Fibroblast of lung (primary cell): ENCODE results near the gene ZNF774. TPM values are rescaled to one million over a fixed set of nuclear protein-coding genes. Genes with fewer than 3 reads are reported as not detected.
A peak's percentile ranks its signal among the peaks of the same experiment; 100 is the strongest.

Experiments
- DNase-seq, 2 donors: peaks; one replicate each; pipeline versions ENCODE4 v3.0.0 to v3.0.0-alpha.2; 2010; ENCODE audit warnings: low read depth in 2 of 2
- H2AFZ ChIP-seq: 2 replicates; pipeline ENCODE4 v1.5.1; 2012; ENCODE audit warnings: low read length, control low read depth, inconsistent platforms
- H3K27ac ChIP-seq: 2 replicates; pipeline ENCODE4 v1.5.1; 2011; ENCODE audit warnings: low read length, control low read depth; ENCODE audit not compliant: insufficient read depth
- H3K27me3 ChIP-seq: 2 replicates; pipeline ENCODE4 v1.5.1; 2011; ENCODE audit warnings: mild to moderate bottlenecking, low read length; ENCODE audit not compliant: control insufficient read depth, insufficient read depth
- H3K36me3 ChIP-seq: 2 replicates; pipeline ENCODE4 v1.5.1; 2011; ENCODE audit warnings: low read length; ENCODE audit not compliant: control insufficient read depth, insufficient read depth
- H3K4me1 ChIP-seq: 2 replicates; pipeline ENCODE4 v1.5.1; 2011; ENCODE audit warnings: low read length; ENCODE audit not compliant: control insufficient read depth, insufficient read depth; ENCODE audit errors: extremely low read depth
- H3K4me2 ChIP-seq: 2 replicates; pipeline ENCODE4 v1.5.1; 2011; ENCODE audit warnings: low read length, control low read depth; ENCODE audit not compliant: insufficient read depth; ENCODE audit errors: extremely low read depth
- H3K4me3 ChIP-seq, 4 experiments: fragments of 200-600 bp in 1 of 4; sonication (generic) in 1 of 4; replicated peaks in 1 of 4; 2 replicates each; pipeline ENCODE4 v1.5.1; 2011 to 2016; ENCODE audit warnings: low read length in 4 of 4, low read depth in 3 of 4, mild to moderate bottlenecking in 3 of 4, control low read depth in 2 of 4, inconsistent platforms in 1 of 4, mixed read lengths in 1 of 4; ENCODE audit not compliant: insufficient read depth in 1 of 4; ENCODE audit errors: control extremely low read depth in 1 of 4
- H3K79me2 ChIP-seq: 2 replicates; pipeline ENCODE4 v1.5.1; 2012; ENCODE audit warnings: mild to moderate bottlenecking, low read length, inconsistent platforms; ENCODE audit not compliant: control insufficient read depth, insufficient read depth
- H3K9ac ChIP-seq: 2 replicates; pipeline ENCODE4 v1.5.1; 2011; ENCODE audit warnings: mild to moderate bottlenecking, low read length, control low read depth; ENCODE audit not compliant: insufficient read depth
- H3K9me3 ChIP-seq: 2 replicates; pipeline ENCODE4 v1.5.1; 2012; ENCODE audit warnings: low read depth, low read length; ENCODE audit not compliant: control insufficient read depth, insufficient read depth
- H4K20me1 ChIP-seq: 2 replicates; pipeline ENCODE4 v1.5.1; 2011; ENCODE audit warnings: low read length; ENCODE audit not compliant: control insufficient read depth, insufficient read depth; ENCODE audit errors: extremely low read depth
- EZH2 ChIP-seq: IDR thresholded peaks from 2 replicates; pipeline ENCODE4 v1.5.1; 2012; ENCODE audit warnings: low read length, control low read depth, mild to moderate bottlenecking; ENCODE audit errors: missing control alignments
- polyA plus RNA-seq, 2 donors: library from polyadenylated mRNA; depleted of rRNA in 1 of 2; stranded (reverse) in 1 of 2; unstranded in 1 of 2; fragments of >200 nt; gene quantifications; 2 replicates each; pipeline ENCODE4 v1.2.1, GENCODE V29; 2011 to 2012; ENCODE audit warnings: missing spikeins in 1 of 2
- total RNA-seq: library from RNA; depleted of rRNA; stranded (reverse); fragments of >200 nt; gene quantifications from 2 replicates; pipeline ENCODE4 v1.2.1, GENCODE V29; 2014
- TF ChIP-seq, protein P1 (sequence below), 2 donors: IDR thresholded peaks in 1 of 2; conservative IDR thresholded peaks in 1 of 2; 1 replicate in 1 of 2; 2 replicates in 1 of 2; pipeline ENCODE4 v1.5.1; 2011 to 2012; ENCODE audit warnings: low read length in 2 of 2, control low read depth in 1 of 2, inconsistent platforms in 1 of 2, low read depth in 1 of 2, mild to moderate bottlenecking in 1 of 2

ZNF774 gene
- total and polyA plus RNA-seq, 2 donors (not counting 1 experiment from before 2014, with no cell fraction given): 1.3 to 1.8 TPM

DNA sequence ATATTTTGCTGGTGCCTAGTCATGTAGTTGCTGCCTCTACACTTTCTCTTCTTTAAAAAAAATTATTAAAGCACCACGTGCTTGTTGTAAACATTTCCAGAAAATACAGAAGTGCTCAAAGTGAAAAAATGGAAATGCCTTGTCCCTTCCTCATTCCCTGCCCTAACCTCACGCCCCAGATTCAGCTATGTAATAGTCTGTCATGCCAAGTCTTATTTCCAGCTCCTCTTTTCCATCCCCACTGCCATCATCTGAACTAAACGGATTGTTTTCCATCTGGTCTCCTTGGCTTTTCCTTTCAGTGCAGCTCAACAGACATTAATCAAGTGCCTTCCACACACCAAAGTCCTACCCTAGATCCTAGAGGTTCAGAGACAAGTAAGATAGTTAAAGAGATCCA is 15.5 kb downstream of the ZNF774 start:
- TF ChIP-seq, protein P1, sequence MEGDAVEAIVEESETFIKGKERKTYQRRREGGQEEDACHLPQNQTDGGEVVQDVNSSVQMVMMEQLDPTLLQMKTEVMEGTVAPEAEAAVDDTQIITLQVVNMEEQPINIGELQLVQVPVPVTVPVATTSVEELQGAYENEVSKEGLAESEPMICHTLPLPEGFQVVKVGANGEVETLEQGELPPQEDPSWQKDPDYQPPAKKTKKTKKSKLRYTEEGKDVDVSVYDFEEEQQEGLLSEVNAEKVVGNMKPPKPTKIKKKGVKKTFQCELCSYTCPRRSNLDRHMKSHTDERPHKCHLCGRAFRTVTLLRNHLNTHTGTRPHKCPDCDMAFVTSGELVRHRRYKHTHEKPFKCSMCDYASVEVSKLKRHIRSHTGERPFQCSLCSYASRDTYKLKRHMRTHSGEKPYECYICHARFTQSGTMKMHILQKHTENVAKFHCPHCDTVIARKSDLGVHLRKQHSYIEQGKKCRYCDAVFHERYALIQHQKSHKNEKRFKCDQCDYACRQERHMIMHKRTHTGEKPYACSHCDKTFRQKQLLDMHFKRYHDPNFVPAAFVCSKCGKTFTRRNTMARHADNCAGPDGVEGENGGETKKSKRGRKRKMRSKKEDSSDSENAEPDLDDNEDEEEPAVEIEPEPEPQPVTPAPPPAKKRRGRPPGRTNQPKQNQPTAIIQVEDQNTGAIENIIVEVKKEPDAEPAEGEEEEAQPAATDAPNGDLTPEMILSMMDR (conservative IDR thresholded peaks at IDR 0.05 in 1 of 2, IDR thresholded peaks at IDR 0.05 in 1 of 2; ENCODE audit: low read depth in 1 of 2, low read length in 2 of 2): no peak
- TF ChIP-seq EZH2: no peak
- no peak overlapping the region for H3K27ac ChIP-seq
- no peaks in the 10 kb centered on the region for H3K36me3 ChIP-seq
- peaks cover 14% of the 10 kb centered on the region for H3K4me1 ChIP-seq
- no peaks in the 10 kb centered on the region for H3K79me2 ChIP-seq
- H3K27me3 ChIP-seq: no peaks in the 10 kb centered on the region
- no peak overlapping the region for H3K4me3 ChIP-seq
- H3K9me3 ChIP-seq: no peaks in the 10 kb centered on the region
- no peak overlapping the region for H3K4me2 ChIP-seq
- H3K9ac ChIP-seq: no peak overlapping the region
- no peak overlapping the region for H2AFZ ChIP-seq
- DNase-seq: peak; percentile 41 to 64
- no peaks in the 10 kb centered on the region for H4K20me1 ChIP-seq

DNA sequence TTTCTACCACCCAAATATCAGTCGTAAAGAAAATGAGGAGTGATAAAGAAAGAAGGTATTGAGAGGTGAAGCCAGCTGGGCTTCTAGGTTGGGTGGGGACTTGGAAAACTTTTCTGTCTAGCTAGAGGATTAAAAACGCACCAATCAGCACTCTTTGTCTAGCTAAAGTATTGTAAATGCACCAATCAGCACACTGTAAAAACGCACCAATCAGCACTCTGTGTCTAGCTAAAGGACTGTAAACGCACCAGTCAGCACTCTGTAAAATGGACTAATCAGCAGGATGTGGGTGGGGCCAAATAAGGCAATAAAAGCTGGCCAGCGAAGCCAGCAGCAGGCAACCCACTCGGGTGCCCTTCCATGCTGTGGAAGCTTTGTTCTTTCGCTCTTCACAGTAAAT is 23.0 kb downstream of the ZNF774 start:
- no peak overlapping the region for H2AFZ ChIP-seq
- H3K9ac ChIP-seq: no peak overlapping the region
- no peak for DNase-seq
- H3K79me2 ChIP-seq: no peaks in the 10 kb centered on the region
- H3K9me3 ChIP-seq: no peaks in the 10 kb centered on the region
- no peak for TF ChIP-seq EZH2
- TF ChIP-seq, protein P1 (conservative IDR thresholded peaks at IDR 0.05 in 1 of 2, IDR thresholded peaks at IDR 0.05 in 1 of 2; ENCODE audit: low read depth in 1 of 2, low read length in 2 of 2): no peak
- H3K36me3 ChIP-seq: no peaks in the 10 kb centered on the region
- H3K4me3 ChIP-seq: no peak overlapping the region
- no peaks in the 10 kb centered on the region for H3K27me3 ChIP-seq
- H3K27ac ChIP-seq: no peak overlapping the region
- no peaks in the 10 kb centered on the region for H3K4me1 ChIP-seq
- H4K20me1 ChIP-seq: no peaks in the 10 kb centered on the region
- H3K4me2 ChIP-seq: no peak overlapping the region

DNA sequence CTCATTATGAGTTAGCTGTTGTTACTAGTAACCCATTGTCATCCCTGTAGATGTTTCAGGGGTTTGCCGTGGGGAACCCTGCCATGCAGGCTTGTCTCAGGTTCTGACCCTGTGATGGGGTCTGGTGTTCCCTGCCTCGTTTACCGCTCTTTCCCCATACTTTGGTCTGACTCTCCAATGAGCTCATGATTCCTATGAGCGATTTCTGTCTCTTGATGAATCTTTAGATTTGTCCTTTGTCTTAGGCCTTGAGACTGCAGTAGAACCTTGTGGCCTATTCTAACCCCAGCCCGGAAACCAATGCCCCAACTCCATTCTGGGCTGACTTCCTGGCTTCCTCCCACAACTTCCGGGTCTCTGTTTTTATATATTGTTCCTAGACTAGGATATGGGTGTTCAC is 24.7 kb downstream of the ZNF774 start:
- TF ChIP-seq, protein P1 (conservative IDR thresholded peaks at IDR 0.05 in 1 of 2, IDR thresholded peaks at IDR 0.05 in 1 of 2; ENCODE audit: low read depth in 1 of 2, low read length in 2 of 2): no peak
- TF ChIP-seq EZH2: no peak
- Histone ChIP-seq H3K4me3 (no peak overlapping the region), H3K9ac (no peak overlapping the region), H3K36me3 (no peaks in the 10 kb centered on the region), H3K27ac (no peak overlapping the region), H3K4me2 (no peak overlapping the region), H4K20me1 (no peaks in the 10 kb centered on the region), H3K79me2 (no peaks in the 10 kb centered on the region), H3K9me3 (no peaks in the 10 kb centered on the region), H3K27me3 (no peaks in the 10 kb centered on the region), H3K4me1 (no peaks in the 10 kb centered on the region), H2AFZ (no peak overlapping the region)
- no peak for DNase-seq
